ENCODE results near the gene PSRC1. TPM values are rescaled to one million over a fixed set of nuclear protein-coding genes. Genes with fewer than 3 reads are reported as not detected.

The PSRC1 gene
- total RNA-seq, 6 donors from 2014 or later, result 1.5 to 16.8 (median 4.9) TPM

- TF ChIP-seq POLR2AphosphoS5 (IDR thresholded peaks at IDR 0.05), result no peak
- no peak for TF ChIP-seq POLR2A (IDR thresholded peaks at IDR 0.05)
- no peak for TF ChIP-seq EP300 (IDR thresholded peaks at IDR 0.05)
- TF ChIP-seq CTCF (IDR thresholded peaks at IDR 0.05), result no peak
- H3K4me3 ChIP-seq, result no peak overlapping the region
- no peak for DNase-seq
- H3K27me3 ChIP-seq, result peaks cover 0 to 7% (median 2%) of the 10 kb centered on the region in 4 donors
- peaks cover 15 to 33% (median 22%) of the 10 kb centered on the region in 4 donors for H3K4me1 ChIP-seq
- no peak for ATAC-seq (ENCODE audit: low FRiP score in 2 of 2)
- H3K9me3 ChIP-seq, result no peaks in the 10 kb centered on the region
- peak overlapping the region; percentile 53 to 58 (median 57) for H3K27ac ChIP-seq
- WGBS, 2 donors, result 45 to 55% methylated on average over 5 to 9 of the region's 9 CpGs
- H3K36me3 ChIP-seq, result no peaks in the 10 kb centered on the region
Measured at GRCh38 chr1:109253803-109254620, 28.9 kb downstream of the PSRC1 start.

GRCh38 chr1:109252893-109253802 lies 29.8 kb downstream of the PSRC1 start:
- Histone ChIP-seq H3K36me3 (no peaks in the 10 kb centered on the region), H3K9me3 (no peaks in the 10 kb centered on the region), H3K4me1 (peaks cover 18 to 40% (median 26%) of the 10 kb centered on the region in 4 donors), H3K27me3 (peaks cover 0 to 7% (median 2%) of the 10 kb centered on the region in 4 donors), H3K27ac (peak overlapping the region in 3 of 4 donors; percentile 57 to 58 (median 57)), H3K4me3 (no peak overlapping the region)
- DNase-seq, result no peak
- no peak for ATAC-seq (ENCODE audit: low FRiP score in 2 of 2)
- WGBS, 2 donors, result 85 to 90% methylated on average over 27 to 33 of the region's 33 CpGs
- no peak for TF ChIP-seq POLR2A (IDR thresholded peaks at IDR 0.05)
- TF ChIP-seq EP300 (IDR thresholded peaks at IDR 0.05), result no peak
- no peak for TF ChIP-seq POLR2AphosphoS5 (IDR thresholded peaks at IDR 0.05)
- TF ChIP-seq CTCF (IDR thresholded peaks at IDR 0.05), result no peak

- Histone ChIP-seq H3K36me3 (no peaks in the 10 kb centered on the region), H3K27me3 (peaks cover 0 to 7% (median 2%) of the 10 kb centered on the region in 4 donors), H3K9me3 (no peaks in the 10 kb centered on the region), H3K27ac (no peak overlapping the region), H3K4me3 (no peak overlapping the region), H3K4me1 (peaks cover 18 to 40% (median 26%) of the 10 kb centered on the region in 4 donors)
- 97 to 98% methylated on average over 14 to 31 of the region's 31 CpGs for WGBS, 2 donors
- TF ChIP-seq EP300 (IDR thresholded peaks at IDR 0.05), result no peak
- no peak for TF ChIP-seq CTCF (IDR thresholded peaks at IDR 0.05)
- TF ChIP-seq POLR2A (IDR thresholded peaks at IDR 0.05), result no peak
- TF ChIP-seq POLR2AphosphoS5 (IDR thresholded peaks at IDR 0.05), result no peak
- DNase-seq (no peak), ATAC-seq (ENCODE audit: low FRiP score in 2 of 2) (no peak)
Measured at GRCh38 chr1:109252167-109252892, 30.6 kb downstream of the PSRC1 start.

- DNase-seq (no peak), ATAC-seq (ENCODE audit: low FRiP score in 2 of 2) (no peak)
- H3K27me3 ChIP-seq, result peaks cover 0 to 7% (median 2%) of the 10 kb centered on the region in 4 donors
- peaks cover 18 to 40% (median 26%) of the 10 kb centered on the region in 4 donors for H3K4me1 ChIP-seq
- 90 to 95% methylated on average over 8 to 32 of the region's 32 CpGs for WGBS, 2 donors
- TF ChIP-seq POLR2A (IDR thresholded peaks at IDR 0.05) (no peak), POLR2AphosphoS5 (IDR thresholded peaks at IDR 0.05) (no peak), CTCF (IDR thresholded peaks at IDR 0.05) (no peak), EP300 (IDR thresholded peaks at IDR 0.05) (no peak)
- no peaks in the 10 kb centered on the region for H3K36me3 ChIP-seq
- H3K9me3 ChIP-seq, result no peaks in the 10 kb centered on the region
- no peak overlapping the region for H3K27ac ChIP-seq
- H3K4me3 ChIP-seq, result no peak overlapping the region
Measured at GRCh38 chr1:109251277-109252166, 31.4 kb downstream of the PSRC1 start.
